Effector CD4-positive, alpha-beta T cell (primary cell): Measurements from ENCODE around the gene TET2.
"Not testable (repeated sequence)": the region's sequence is repeated elsewhere in the genome, so short reads cannot be mapped to it uniquely, and the experiment has no call there.

Experiments
- DNase-seq: peaks from one replicate; pipeline ENCODE4 v3.0.0-alpha.2; 2020

The TET2 gene

GRCh38 chr4:105296672-105297071 is 150.0 kb downstream of the TET2 start:
- no peak for DNase-seq

DNA sequence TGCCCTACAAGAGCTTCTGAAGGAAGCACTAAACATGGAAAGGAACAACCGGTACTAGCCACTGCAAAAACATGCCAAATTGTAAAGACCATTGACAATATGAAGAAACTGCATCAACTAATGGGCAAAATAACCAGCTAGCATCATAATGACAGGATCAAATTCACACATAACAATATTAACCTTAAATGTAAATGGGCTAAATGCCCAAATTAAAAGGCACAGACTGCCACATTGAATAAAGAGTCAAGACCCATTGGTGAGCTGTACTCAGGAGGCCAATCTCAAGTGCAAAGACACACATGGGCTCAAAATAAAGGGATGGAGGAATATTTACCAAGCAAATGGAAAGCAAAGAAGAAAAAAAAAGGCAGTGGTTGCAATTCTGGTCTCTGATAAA is 152.4 kb downstream of the TET2 start:
- DNase-seq, result not testable (repeated sequence)

DNA sequence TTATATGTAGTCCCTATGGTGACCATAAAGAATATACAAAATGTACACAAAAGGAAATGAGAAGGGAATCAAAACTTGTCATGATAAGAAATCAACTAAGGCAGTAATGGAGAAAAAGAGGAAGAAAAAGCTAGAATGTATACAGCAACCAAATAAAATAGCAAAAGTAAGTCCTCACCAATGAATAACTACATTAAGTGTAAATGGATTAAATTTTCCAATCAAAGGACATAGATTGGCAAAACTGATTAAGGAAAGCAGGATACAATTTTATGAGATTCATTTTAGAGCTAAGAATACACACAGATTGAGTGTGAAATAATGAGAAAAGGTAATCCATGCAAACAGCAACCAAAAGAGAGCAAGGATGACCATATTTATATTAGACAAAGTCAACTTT is 157.4 kb downstream of the TET2 start:
- DNase-seq, result no peak

GRCh38 chr4:105305019-105305836 is 158.6 kb downstream of the TET2 start:
- DNase-seq, result no peak

- DNase-seq, result no peak
These were observed 159.6 kb downstream of the TET2 start for GRCh38 chr4:105306158-105306781.

GRCh38 chr4:105306820-105307219 is 160.1 kb downstream of the TET2 start:
- DNase-seq, result no peak

GRCh38 chr4:105318486-105318885 is 171.8 kb downstream of the TET2 start:
- DNase-seq, result no peak

- DNase-seq, result no peak
These were observed 180.5 kb downstream of the TET2 start for GRCh38 chr4:105327222-105327621.

- no peak for DNase-seq
These were observed 181.3 kb downstream of the TET2 start for GRCh38 chr4:105327956-105328355.

- DNase-seq, result no peak
These were observed 182.4 kb downstream of the TET2 start for GRCh38 chr4:105329081-105329480.
